ENCODE results near the gene SOX2.

DNA sequence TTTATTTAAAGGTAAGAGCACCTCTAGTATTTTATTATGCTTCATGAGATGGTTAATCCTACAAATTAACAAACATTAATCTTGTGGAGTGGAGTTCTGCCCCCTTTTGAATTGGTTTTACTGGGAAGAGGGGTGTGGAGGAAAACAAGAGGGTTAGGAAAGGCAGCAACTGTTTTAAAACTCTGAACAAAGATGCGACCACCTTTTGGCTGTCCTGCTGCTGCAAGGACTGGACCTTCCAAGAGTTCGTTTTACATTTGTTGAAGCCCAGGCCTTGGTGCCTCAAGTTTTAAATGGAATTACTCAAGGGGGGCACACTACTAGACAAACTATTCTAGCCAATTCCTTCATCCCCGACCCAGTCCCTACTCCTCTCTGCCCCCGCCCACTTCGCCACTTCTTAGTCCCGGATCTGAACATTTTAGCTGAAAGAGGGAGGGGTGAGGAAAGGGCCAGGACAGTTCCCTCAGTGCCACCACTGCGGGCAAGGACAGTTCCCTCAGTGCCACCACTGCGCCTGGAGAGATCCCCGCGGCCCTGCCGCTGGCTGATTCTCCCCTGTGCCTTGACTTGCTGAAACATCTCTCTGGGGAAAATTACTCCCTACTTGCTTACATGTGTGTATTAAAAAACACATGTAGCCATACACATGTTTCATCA is 11.2 kb downstream of the SOX2 start:
- TF ChIP-seq, protein P1, sequence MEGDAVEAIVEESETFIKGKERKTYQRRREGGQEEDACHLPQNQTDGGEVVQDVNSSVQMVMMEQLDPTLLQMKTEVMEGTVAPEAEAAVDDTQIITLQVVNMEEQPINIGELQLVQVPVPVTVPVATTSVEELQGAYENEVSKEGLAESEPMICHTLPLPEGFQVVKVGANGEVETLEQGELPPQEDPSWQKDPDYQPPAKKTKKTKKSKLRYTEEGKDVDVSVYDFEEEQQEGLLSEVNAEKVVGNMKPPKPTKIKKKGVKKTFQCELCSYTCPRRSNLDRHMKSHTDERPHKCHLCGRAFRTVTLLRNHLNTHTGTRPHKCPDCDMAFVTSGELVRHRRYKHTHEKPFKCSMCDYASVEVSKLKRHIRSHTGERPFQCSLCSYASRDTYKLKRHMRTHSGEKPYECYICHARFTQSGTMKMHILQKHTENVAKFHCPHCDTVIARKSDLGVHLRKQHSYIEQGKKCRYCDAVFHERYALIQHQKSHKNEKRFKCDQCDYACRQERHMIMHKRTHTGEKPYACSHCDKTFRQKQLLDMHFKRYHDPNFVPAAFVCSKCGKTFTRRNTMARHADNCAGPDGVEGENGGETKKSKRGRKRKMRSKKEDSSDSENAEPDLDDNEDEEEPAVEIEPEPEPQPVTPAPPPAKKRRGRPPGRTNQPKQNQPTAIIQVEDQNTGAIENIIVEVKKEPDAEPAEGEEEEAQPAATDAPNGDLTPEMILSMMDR (IDR thresholded peaks at IDR 0.05; ENCODE audit: poor library complexity) = no peak
- no peak for TF ChIP-seq EZH2 (IDR thresholded peaks at IDR 0.05; ENCODE audit: borderline replicate concordance)
